ENCODE data around the gene CABCOCO1.

DNA sequence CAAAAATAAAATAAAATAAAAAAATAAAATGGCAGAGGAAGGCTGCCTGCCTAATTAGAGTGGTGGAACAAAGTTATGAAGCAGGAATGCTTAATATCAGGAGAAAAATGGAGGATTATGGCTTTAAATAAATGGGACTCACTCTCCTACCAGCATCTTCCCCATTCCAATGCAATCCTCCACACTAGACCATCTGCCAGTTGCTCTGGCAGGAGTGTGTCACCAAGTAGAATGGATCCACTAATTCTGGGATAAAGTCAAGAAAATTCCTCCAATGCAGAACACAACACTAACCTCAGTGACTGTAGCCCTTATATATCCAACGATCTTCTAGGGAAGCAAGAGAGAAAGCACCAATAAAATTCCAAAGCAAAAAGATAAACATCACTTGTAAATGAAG lies 126.3 kb downstream of the CABCOCO1 start:
- no peak for TF ChIP-seq POLR2A (IDR thresholded peaks at IDR 0.05)
- TF ChIP-seq, protein P1, sequence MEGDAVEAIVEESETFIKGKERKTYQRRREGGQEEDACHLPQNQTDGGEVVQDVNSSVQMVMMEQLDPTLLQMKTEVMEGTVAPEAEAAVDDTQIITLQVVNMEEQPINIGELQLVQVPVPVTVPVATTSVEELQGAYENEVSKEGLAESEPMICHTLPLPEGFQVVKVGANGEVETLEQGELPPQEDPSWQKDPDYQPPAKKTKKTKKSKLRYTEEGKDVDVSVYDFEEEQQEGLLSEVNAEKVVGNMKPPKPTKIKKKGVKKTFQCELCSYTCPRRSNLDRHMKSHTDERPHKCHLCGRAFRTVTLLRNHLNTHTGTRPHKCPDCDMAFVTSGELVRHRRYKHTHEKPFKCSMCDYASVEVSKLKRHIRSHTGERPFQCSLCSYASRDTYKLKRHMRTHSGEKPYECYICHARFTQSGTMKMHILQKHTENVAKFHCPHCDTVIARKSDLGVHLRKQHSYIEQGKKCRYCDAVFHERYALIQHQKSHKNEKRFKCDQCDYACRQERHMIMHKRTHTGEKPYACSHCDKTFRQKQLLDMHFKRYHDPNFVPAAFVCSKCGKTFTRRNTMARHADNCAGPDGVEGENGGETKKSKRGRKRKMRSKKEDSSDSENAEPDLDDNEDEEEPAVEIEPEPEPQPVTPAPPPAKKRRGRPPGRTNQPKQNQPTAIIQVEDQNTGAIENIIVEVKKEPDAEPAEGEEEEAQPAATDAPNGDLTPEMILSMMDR (IDR thresholded peaks at IDR 0.05) = no peak

All from body of pancreas (tissue), 4 donors.